HCT116 (cell line): Measurements from ENCODE around the gene SLC17A4. TPM values are rescaled to one million over a fixed set of nuclear protein-coding genes. Genes with fewer than 3 reads are reported as not detected.

Experiments used
- ATAC-seq: fragments of 200-7000 bp; cut with Tn5 transposase; 2 replicates; pipeline ENCODE4 v1.9.1; 2020; ENCODE audit warnings: mild to moderate bottlenecking, moderate library complexity
- BruUV-seq: library from RNA; stranded (reverse); fragments of 400-500 nt; replicated peaks from 2 replicates; lab custom pipeline; 2021; lab: Mats Ljungman, UMichigan
- CTCF ChIA-PET: fragments of 300-600 bp; sonication (Branson Sonifier 250); formaldehyde crosslinking; loops from one replicate; lab custom pipeline; 2021; ENCODE audit warnings: antibody characterized with exemption; lab: Charles Lee
- POLR2A ChIA-PET: fragments of 300-600, 350-600 bp; sonication (Branson Sonifier 250); formaldehyde crosslinking; loops from one replicate; lab custom pipeline; 2021; ENCODE audit warnings: antibody characterized with exemption; lab: Charles Lee
- RAD21 ChIA-PET, 2 experiments: fragments of 300-600 bp; sonication (Branson Sonifier 250); formaldehyde crosslinking; loops; one replicate each; lab custom pipeline; 2023; ENCODE audit warnings: low total read pairs in 2 of 2; ENCODE audit not compliant: uncharacterized antibody in 2 of 2, unreplicated experiment in 2 of 2, low non-redundant PET in 1 of 2; lab: Charles Lee
- DNase-seq: peaks from one replicate; pipeline ENCODE4 v3.0.0-alpha.2; 2010; ENCODE audit warnings: low read depth, low spot score
- H2AFZ ChIP-seq: fragments of 200-600 bp; shearing (Covaris generic), sonication (generic); 2 replicates; pipeline ENCODE4 v1.6.1; 2017; ENCODE audit warnings: low read depth, mixed run types, mixed read lengths, antibody characterized with exemption, low read length; ENCODE audit not compliant: poor library complexity, severe bottlenecking
- H3K27ac ChIP-seq: 2 replicates; pipeline ENCODE4 v1.5.1; 2012; ENCODE audit warnings: low read depth, low read length
- H3K27me3 ChIP-seq: fragments of 200-600 bp; sonication (generic); 2 replicates; pipeline ENCODE4 v1.6.1; 2016; ENCODE audit warnings: mixed run types, low read length, mixed read lengths; ENCODE audit not compliant: insufficient read depth
- H3K36me3 ChIP-seq, 2 experiments: fragments of 200-500 bp in 1 of 2; fragments of 200-600 bp in 1 of 2; sonication (Bioruptor generic) in 1 of 2; sonication (generic) in 1 of 2; 2 replicates each; pipeline versions ENCODE4 v1.5.1 to v1.6.1; 2014 to 2016; ENCODE audit warnings: low read length in 2 of 2, inconsistent platforms in 1 of 2, mixed read lengths in 1 of 2, mixed run types in 1 of 2; ENCODE audit not compliant: insufficient read depth in 2 of 2, control insufficient read depth in 1 of 2
- H3K4me1 ChIP-seq, 2 experiments: fragments of 200-600 bp in 1 of 2; sonication (generic) in 1 of 2; 2 replicates each; pipeline versions ENCODE4 v1.5.1 to v1.6.1; 2012 to 2017; ENCODE audit warnings: low read length in 2 of 2, inconsistent platforms in 1 of 2, mild to moderate bottlenecking in 1 of 2, mixed read lengths in 1 of 2, mixed run types in 1 of 2, moderate library complexity in 1 of 2; ENCODE audit not compliant: insufficient read depth in 2 of 2, control insufficient read depth in 1 of 2
- H3K4me2 ChIP-seq: fragments of 200-600 bp; sonication (generic); 2 replicates; pipeline ENCODE4 v1.6.1; 2017; ENCODE audit warnings: mixed run types, low read length, mixed read lengths
- H3K4me3 ChIP-seq, 2 experiments: fragments of 200-600 bp in 1 of 2; sonication (generic) in 1 of 2; replicated peaks in 1 of 2; 2 replicates each; pipeline ENCODE4 v1.5.1; 2011 to 2016; ENCODE audit warnings: low read length in 2 of 2, control low read depth in 1 of 2, low read depth in 1 of 2, mild to moderate bottlenecking in 1 of 2, mixed read lengths in 1 of 2, mixed run types in 1 of 2
- H3K79me2 ChIP-seq: fragments of 200-600 bp; sonication (generic); 2 replicates; pipeline ENCODE4 v1.6.1; 2017; ENCODE audit warnings: mild to moderate bottlenecking, mixed run types, low read length, moderate library complexity, mixed read lengths; ENCODE audit not compliant: insufficient read depth
- H3K9ac ChIP-seq: fragments of 200-600 bp; sonication (generic); 2 replicates; pipeline ENCODE4 v1.6.1; 2016; ENCODE audit warnings: low read length, mixed read lengths
- H3K9me2 ChIP-seq: fragments of 200-600 bp; sonication (generic), shearing (Covaris generic); 2 replicates; pipeline ENCODE4 v1.6.1; 2017; ENCODE audit warnings: mixed run types, mild to moderate bottlenecking, moderate library complexity; ENCODE audit not compliant: insufficient read depth
- H3K9me3 ChIP-seq, 2 experiments: fragments of 200-500 bp in 1 of 2; fragments of 200-600 bp in 1 of 2; sonication (Bioruptor generic) in 1 of 2; sonication (generic) in 1 of 2; 2 replicates each; pipeline ENCODE4 v1.6.1; 2014 to 2017; ENCODE audit warnings: low read length in 2 of 2, mixed read lengths in 2 of 2, inconsistent platforms in 1 of 2, low read depth in 1 of 2, mild to moderate bottlenecking in 1 of 2, mixed run types in 1 of 2, moderate library complexity in 1 of 2; ENCODE audit not compliant: control insufficient read depth in 1 of 2, insufficient read depth in 1 of 2
- H4K20me1 ChIP-seq: fragments of 200-600 bp; sonication (generic), shearing (Covaris generic); 2 replicates; pipeline ENCODE4 v1.6.1; 2017; ENCODE audit warnings: mixed run types, mild to moderate bottlenecking, moderate library complexity; ENCODE audit not compliant: insufficient read depth
- CBX3 ChIP-seq: IDR thresholded peaks from 2 replicates; pipeline ENCODE4 v1.6.1; 2012; ENCODE audit warnings: low read depth
- CEBPB ChIP-seq: IDR thresholded peaks from 2 replicates; pipeline ENCODE4 v1.6.1; 2012; ENCODE audit warnings: low read depth
- EGR1 ChIP-seq: IDR thresholded peaks from 2 replicates; pipeline ENCODE4 v1.6.1; 2012; ENCODE audit warnings: low read depth
- JUND ChIP-seq: IDR thresholded peaks from 2 replicates; pipeline ENCODE4 v1.6.1; 2012
- POLR2A ChIP-seq: IDR thresholded peaks from 2 replicates; pipeline ENCODE4 v1.7.0; 2011; ENCODE audit warnings: borderline replicate concordance; ENCODE audit not compliant: insufficient read depth, insufficient read length; ENCODE audit errors: extremely low read depth
- POLR2AphosphoS5 ChIP-seq: IDR thresholded peaks from 2 replicates; pipeline ENCODE4 v1.6.1; 2011; ENCODE audit warnings: mild to moderate bottlenecking, low read depth, low read length, moderate library complexity
- RAD21 ChIP-seq: IDR thresholded peaks from 2 replicates; pipeline ENCODE4 v1.6.1; 2012; ENCODE audit warnings: low read depth, mild to moderate bottlenecking
- SIN3A ChIP-seq: IDR thresholded peaks from 2 replicates; pipeline ENCODE4 v1.6.1; 2012; ENCODE audit warnings: low read depth
- SP1 ChIP-seq: IDR thresholded peaks from 2 replicates; pipeline ENCODE4 v1.6.1; 2012; ENCODE audit warnings: low read depth
- SRF ChIP-seq: IDR thresholded peaks from 2 replicates; pipeline ENCODE4 v1.6.1; 2012; ENCODE audit warnings: low read depth
- TCF7L2 ChIP-seq: IDR thresholded peaks from 2 replicates; pipeline ENCODE4 v1.7.0; 2011; ENCODE audit warnings: borderline replicate concordance, inconsistent platforms; ENCODE audit not compliant: insufficient read depth, insufficient read length; ENCODE audit errors: extremely low read depth
- YY1 ChIP-seq: IDR thresholded peaks from 2 replicates; pipeline ENCODE4 v1.6.1; 2011; ENCODE audit warnings: low read length, low read depth, moderate library complexity, mild to moderate bottlenecking; ENCODE audit not compliant: insufficient replicate concordance; ENCODE audit errors: extremely low read depth
- ZFX ChIP-seq: fragments of 450-650 bp; IDR thresholded peaks from 2 replicates; pipeline ENCODE4 v1.6.1; 2017
- intact Hi-C: fragments of 100-400 bp; cut with micrococcal nuclease; formaldehyde crosslinking; loops from 2 replicates; pipeline ENCODE4 v1.10.0; 2022
- total RNA-seq: library from RNA; stranded (reverse); gene quantifications from one replicate; pipeline ENCODE4 v1.2.1, GENCODE V29; 2021; ENCODE audit not compliant: unreplicated experiment
- TF ChIP-seq, protein P1 (sequence below): IDR thresholded peaks from 2 replicates; pipeline ENCODE4 v1.6.1; 2012
- TF ChIP-seq, protein P2 (sequence below), 3 experiments: fragments of 200-600 bp in 1 of 3; sonication (generic) in 1 of 3; IDR thresholded peaks in 2 of 3; conservative IDR thresholded peaks in 1 of 3; 2 replicates each; pipeline ENCODE4 v1.5.1; 2012 to 2017; ENCODE audit warnings: low read depth in 2 of 3, low read length in 2 of 3, antibody characterized with exemption in 1 of 3, borderline replicate concordance in 1 of 3, control low read depth in 1 of 3, mild to moderate bottlenecking in 1 of 3, mixed read lengths in 1 of 3, mixed run types in 1 of 3, moderate library complexity in 1 of 3; ENCODE audit not compliant: insufficient read depth in 1 of 3
- TF ChIP-seq, protein P3 (sequence below): IDR thresholded peaks from 2 replicates; pipeline ENCODE4 v1.6.1; 2011; ENCODE audit warnings: mild to moderate bottlenecking, low read length, moderate library complexity; ENCODE audit not compliant: insufficient replicate concordance; ENCODE audit errors: extremely low read depth

The SLC17A4 gene
- total RNA-seq, 1 experiment from 2014 or later, result not detected

DNA sequence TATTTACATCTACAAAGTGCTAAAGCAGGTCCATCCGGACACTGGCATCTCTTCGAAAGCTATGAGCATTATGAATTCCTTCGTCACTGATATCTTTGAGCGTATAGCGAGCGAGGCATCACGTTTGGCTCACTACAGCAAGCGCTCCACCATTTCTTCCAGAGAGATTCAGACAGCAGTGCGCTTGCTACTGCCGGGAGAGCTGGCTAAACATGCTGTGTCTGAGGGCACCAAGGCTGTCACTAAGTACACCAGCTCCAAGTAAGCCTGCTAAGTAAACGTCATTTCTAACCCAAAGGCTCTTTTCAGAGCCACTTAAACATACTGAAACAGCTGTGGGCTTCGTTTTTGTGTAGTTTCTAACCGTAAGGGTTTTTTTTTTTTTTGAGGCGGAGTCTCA, 27.5 kb upstream of the SLC17A4 start:
- Histone ChIP-seq H3K27ac (no peak overlapping the region), H3K9me3 (no peaks in the 10 kb centered on the region), H3K9me2 (no peaks in the 10 kb centered on the region), H3K4me1 (no peaks in the 10 kb centered on the region), H3K4me2 (no peak overlapping the region), H3K36me3 (no peaks in the 10 kb centered on the region), H3K4me3 (no peak overlapping the region), H2AFZ (no peak overlapping the region), H3K27me3 (no peaks in the 10 kb centered on the region), H3K79me2 (no peaks in the 10 kb centered on the region), H3K9ac (no peak overlapping the region), H4K20me1 (no peaks in the 10 kb centered on the region)
- intact Hi-C loops, result no loop called here
- ChIA-PET CTCF (interaction anchor here (1.3 kb wide), 1 partner anchor 9 kb away, joined by 7 read pairs; no protein-coding TSS in a partner anchor), RAD21 (no interaction called here), POLR2A (no interaction called here)
- no peak for DNase-seq
- TF ChIP-seq CBX3 (no peak), YY1 (no peak), ZFX (no peak), POLR2A (no peak), SIN3A (no peak), CEBPB (no peak)
- TF ChIP-seq, protein P1, sequence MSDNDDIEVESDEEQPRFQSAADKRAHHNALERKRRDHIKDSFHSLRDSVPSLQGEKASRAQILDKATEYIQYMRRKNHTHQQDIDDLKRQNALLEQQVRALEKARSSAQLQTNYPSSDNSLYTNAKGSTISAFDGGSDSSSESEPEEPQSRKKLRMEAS, result no peak
- TF ChIP-seq, protein P2, sequence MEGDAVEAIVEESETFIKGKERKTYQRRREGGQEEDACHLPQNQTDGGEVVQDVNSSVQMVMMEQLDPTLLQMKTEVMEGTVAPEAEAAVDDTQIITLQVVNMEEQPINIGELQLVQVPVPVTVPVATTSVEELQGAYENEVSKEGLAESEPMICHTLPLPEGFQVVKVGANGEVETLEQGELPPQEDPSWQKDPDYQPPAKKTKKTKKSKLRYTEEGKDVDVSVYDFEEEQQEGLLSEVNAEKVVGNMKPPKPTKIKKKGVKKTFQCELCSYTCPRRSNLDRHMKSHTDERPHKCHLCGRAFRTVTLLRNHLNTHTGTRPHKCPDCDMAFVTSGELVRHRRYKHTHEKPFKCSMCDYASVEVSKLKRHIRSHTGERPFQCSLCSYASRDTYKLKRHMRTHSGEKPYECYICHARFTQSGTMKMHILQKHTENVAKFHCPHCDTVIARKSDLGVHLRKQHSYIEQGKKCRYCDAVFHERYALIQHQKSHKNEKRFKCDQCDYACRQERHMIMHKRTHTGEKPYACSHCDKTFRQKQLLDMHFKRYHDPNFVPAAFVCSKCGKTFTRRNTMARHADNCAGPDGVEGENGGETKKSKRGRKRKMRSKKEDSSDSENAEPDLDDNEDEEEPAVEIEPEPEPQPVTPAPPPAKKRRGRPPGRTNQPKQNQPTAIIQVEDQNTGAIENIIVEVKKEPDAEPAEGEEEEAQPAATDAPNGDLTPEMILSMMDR (IDR thresholded peaks at IDR 0.05 in 2 of 3, conservative IDR thresholded peaks at IDR 0.05 in 1 of 3; ENCODE audit: borderline replicate concordance in 1 of 3, insufficient read depth in 1 of 3, low read depth in 2 of 3, low read length in 2 of 3), result no peak
- no TSS peak for BruUV-seq
- no peak for ATAC-seq

DNA sequence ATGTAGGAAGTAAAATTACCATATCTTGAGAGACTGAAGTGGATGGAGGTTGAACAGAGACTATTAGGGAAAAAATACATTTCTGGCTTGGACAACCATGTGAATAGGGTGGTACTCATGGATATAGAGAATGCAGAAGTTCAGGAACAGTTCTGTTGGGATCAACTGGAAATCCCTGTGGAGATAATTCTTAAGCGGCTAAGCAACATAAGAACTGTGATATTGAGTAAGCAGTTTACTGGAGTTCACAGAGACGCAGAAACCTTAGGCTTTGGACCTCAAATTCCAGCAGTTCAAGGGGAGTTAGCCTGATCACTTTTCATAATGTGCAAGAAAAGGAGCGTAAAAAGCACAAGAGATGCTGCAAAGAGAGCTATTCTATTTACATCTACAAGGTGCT, 23.6 kb upstream of the SLC17A4 start:
- no peaks in the 10 kb centered on the region for H3K27me3 ChIP-seq
- RAD21 ChIA-PET, result no interaction called here
- no peak overlapping the region for H3K4me2 ChIP-seq
- H4K20me1 ChIP-seq, result no peaks in the 10 kb centered on the region
- POLR2A ChIA-PET, result no interaction called here
- H3K79me2 ChIP-seq, result no peaks in the 10 kb centered on the region
- H3K9me3 ChIP-seq, result no peaks in the 10 kb centered on the region
- no peaks in the 10 kb centered on the region for H3K4me1 ChIP-seq
- no peak overlapping the region for H3K27ac ChIP-seq
- CTCF ChIA-PET, result interaction anchor here (2.5 kb wide), 1 partner anchor 11 kb away, joined by 8 read pairs; no protein-coding TSS in a partner anchor
- intact Hi-C loops, result no loop called here
- no peak overlapping the region for H3K4me3 ChIP-seq
- no peak for ATAC-seq
- H3K9ac ChIP-seq, result no peak overlapping the region
- no TSS peak for BruUV-seq
- DNase-seq, result no peak
- no peaks in the 10 kb centered on the region for H3K9me2 ChIP-seq
- no peak overlapping the region for H2AFZ ChIP-seq
- H3K36me3 ChIP-seq, result no peaks in the 10 kb centered on the region
- no peak for TF ChIP-seq EGR1
- no peak for TF ChIP-seq ZFX
- no peak for TF ChIP-seq YY1
- TF ChIP-seq SIN3A, result no peak
- TF ChIP-seq RAD21, result no peak
- TF ChIP-seq SRF, result no peak
- no peak for TF ChIP-seq POLR2AphosphoS5
- TF ChIP-seq, protein P3, sequence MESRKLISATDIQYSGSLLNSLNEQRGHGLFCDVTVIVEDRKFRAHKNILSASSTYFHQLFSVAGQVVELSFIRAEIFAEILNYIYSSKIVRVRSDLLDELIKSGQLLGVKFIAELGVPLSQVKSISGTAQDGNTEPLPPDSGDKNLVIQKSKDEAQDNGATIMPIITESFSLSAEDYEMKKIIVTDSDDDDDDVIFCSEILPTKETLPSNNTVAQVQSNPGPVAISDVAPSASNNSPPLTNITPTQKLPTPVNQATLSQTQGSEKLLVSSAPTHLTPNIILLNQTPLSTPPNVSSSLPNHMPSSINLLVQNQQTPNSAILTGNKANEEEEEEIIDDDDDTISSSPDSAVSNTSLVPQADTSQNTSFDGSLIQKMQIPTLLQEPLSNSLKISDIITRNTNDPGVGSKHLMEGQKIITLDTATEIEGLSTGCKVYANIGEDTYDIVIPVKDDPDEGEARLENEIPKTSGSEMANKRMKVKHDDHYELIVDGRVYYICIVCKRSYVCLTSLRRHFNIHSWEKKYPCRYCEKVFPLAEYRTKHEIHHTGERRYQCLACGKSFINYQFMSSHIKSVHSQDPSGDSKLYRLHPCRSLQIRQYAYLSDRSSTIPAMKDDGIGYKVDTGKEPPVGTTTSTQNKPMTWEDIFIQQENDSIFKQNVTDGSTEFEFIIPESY, result no peak
- TF ChIP-seq POLR2A, result no peak
- TF ChIP-seq TCF7L2, result no peak
- TF ChIP-seq SP1, result no peak
- TF ChIP-seq JUND, result no peak
